HG03558 (cell line): Measurements from ENCODE around the gene DDX42.
"Not testable (repeated sequence)": the region's sequence is repeated elsewhere in the genome, so short reads cannot be mapped to it uniquely, and the experiment has no call there.

Source experiments
- ATAC-seq: cut with Tn5 transposase; IDR thresholded peaks from one replicate; pipeline ENCODE4 v1.9.1; 2021; ENCODE audit warnings: moderate number of reproducible peaks; ENCODE audit not compliant: unreplicated experiment; ENCODE audit errors: extremely low read depth

DDX42 gene

GRCh38 chr17:63855185-63855584 is 81.2 kb downstream of the DDX42 start:
- no peak for ATAC-seq

GRCh38 chr17:63856425-63856824 is 82.5 kb downstream of the DDX42 start:
- not testable (repeated sequence) for ATAC-seq

GRCh38 chr17:63859257-63859656 is 85.3 kb downstream of the DDX42 start:
- no peak for ATAC-seq

- ATAC-seq = not testable (repeated sequence)
Measured at GRCh38 chr17:63866625-63867024, 92.7 kb downstream of the DDX42 start.
